SIG-M5 (cell line): ENCODE results near the gene SCAMP1.
A peak's percentile ranks its signal among the peaks of the same experiment; 100 is the strongest.
"Not testable (repeated sequence)": the region's sequence is repeated elsewhere in the genome, so short reads cannot be mapped to it uniquely, and the experiment has no call there.

Source experiments
- DNase-seq: peaks from one replicate; lab custom pipeline; 2025; lab: John Stamatoyannopoulos, UW

Gene SCAMP1

GRCh38 chr5:78424665-78425064 is 64.2 kb downstream of the SCAMP1 start:
- DNase-seq, result no peak

GRCh38 chr5:78429332-78429980 is 69.0 kb downstream of the SCAMP1 start:
- DNase-seq, result no peak

- DNase-seq, result no peak
Measured at GRCh38 chr5:78430866-78431265, 70.4 kb downstream of the SCAMP1 start.

- no peak for DNase-seq
Measured at GRCh38 chr5:78433972-78434371, 73.6 kb downstream of the SCAMP1 start.

- no peak for DNase-seq
Measured at GRCh38 chr5:78447775-78448424, 87.5 kb downstream of the SCAMP1 start.

- DNase-seq, result no peak
Measured at GRCh38 chr5:78449103-78449502, 88.7 kb downstream of the SCAMP1 start.

GRCh38 chr5:78457507-78457906 is 97.1 kb downstream of the SCAMP1 start:
- DNase-seq, result not testable (repeated sequence)

GRCh38 chr5:78458843-78459242 is 98.4 kb downstream of the SCAMP1 start:
- DNase-seq, result no peak

- no peak for DNase-seq
Measured at GRCh38 chr5:78467140-78467539, 106.7 kb downstream of the SCAMP1 start.

- DNase-seq, result no peak
Measured at GRCh38 chr5:78467752-78468357, 107.4 kb downstream of the SCAMP1 start.

GRCh38 chr5:78471896-78472295 is 111.5 kb downstream of the SCAMP1 start:
- DNase-seq, result no peak

- no peak for DNase-seq
Measured at GRCh38 chr5:78472469-78473106, 112.2 kb downstream of the SCAMP1 start.

GRCh38 chr5:78473751-78474150 is 113.3 kb downstream of the SCAMP1 start:
- DNase-seq, result no peak

- no peak for DNase-seq
Measured at GRCh38 chr5:78475370-78475769, 115.0 kb downstream of the SCAMP1 start.

- no peak for DNase-seq
Measured at GRCh38 chr5:78476795-78477194, 116.4 kb downstream of the SCAMP1 start.

- no peak for DNase-seq
Measured at GRCh38 chr5:78482948-78483347, 122.5 kb downstream of the SCAMP1 start.

- DNase-seq, result peak; percentile 99
Measured at GRCh38 chr5:78483809-78484521, 123.5 kb downstream of the SCAMP1 start.

GRCh38 chr5:78486218-78486617 is 125.8 kb downstream of the SCAMP1 start:
- DNase-seq, result no peak

GRCh38 chr5:78487846-78488245 is 127.4 kb downstream of the SCAMP1 start:
- DNase-seq, result no peak

- no peak for DNase-seq
Measured at GRCh38 chr5:78490709-78491485, 130.5 kb downstream of the SCAMP1 start.

- DNase-seq, result no peak
Measured at GRCh38 chr5:78492224-78492623, 131.8 kb downstream of the SCAMP1 start.

GRCh38 chr5:78492650-78493049 is 132.2 kb downstream of the SCAMP1 start:
- DNase-seq, result no peak
